Caco-2 (cell line): Measurements from ENCODE around the gene PTPRF. TPM values are rescaled to one million over a fixed set of nuclear protein-coding genes. Genes with fewer than 3 reads are reported as not detected.

Experiments used
- BruUV-seq: library from RNA; stranded (reverse); fragments of 400-500 nt; replicated peaks from 2 replicates; lab custom pipeline; 2021; lab: Mats Ljungman, UMichigan
- CTCF ChIA-PET: fragments of 300-600 bp; sonication (Branson Sonifier 250); formaldehyde crosslinking; loops from one replicate; lab custom pipeline; 2022; ENCODE audit warnings: antibody characterized with exemption; lab: Charles Lee
- POLR2A ChIA-PET: fragments of 300-600 bp; sonication (Branson Sonifier 250); formaldehyde crosslinking; loops from one replicate; lab custom pipeline; 2022; ENCODE audit warnings: antibody characterized with exemption; lab: Charles Lee
- DNase-seq, 2 experiments: peaks; one replicate each; pipeline versions ENCODE4 v3.0.0 to v3.0.0-alpha.2; 2020 to 2022
- H3K27me3 ChIP-seq: replicated peaks from 2 replicates; pipeline ENCODE4 v1.6.0; 2011; ENCODE audit warnings: low read length; ENCODE audit not compliant: control insufficient read depth, insufficient read depth
- H3K36me3 ChIP-seq: 2 replicates; pipeline ENCODE4 v1.5.1; 2011; ENCODE audit warnings: low read length; ENCODE audit not compliant: control insufficient read depth, insufficient read depth
- H3K4me1 ChIP-seq: fragments of 250-450 bp; sonication (Bioruptor Pico); 2 replicates; pipeline ENCODE4 v1.5.1; 2020; ENCODE audit warnings: mild to moderate bottlenecking
- H3K4me3 ChIP-seq: 2 replicates; pipeline ENCODE4 v1.5.1; 2011; ENCODE audit warnings: low read depth, mild to moderate bottlenecking, control low read depth, low read length
- H3K9me3 ChIP-seq: fragments of 250-450 bp; sonication (Bioruptor Pico); 2 replicates; pipeline ENCODE4 v1.5.1; 2020; ENCODE audit warnings: mild to moderate bottlenecking, moderate library complexity
- H3K27ac Mint-ChIP-seq: one replicate; pipeline ENCODE4 v1.8.0; 2022; ENCODE audit warnings: mixed read lengths; ENCODE audit not compliant: unreplicated experiment
- H3K27me3 Mint-ChIP-seq: one replicate; pipeline ENCODE4 v1.8.0; 2022; ENCODE audit warnings: mixed read lengths; ENCODE audit not compliant: insufficient read depth, unreplicated experiment
- H3K36me3 Mint-ChIP-seq: one replicate; pipeline ENCODE4 v1.8.0; 2022; ENCODE audit warnings: mild to moderate bottlenecking, mixed read lengths; ENCODE audit not compliant: insufficient read depth, unreplicated experiment
- H3K4me1 Mint-ChIP-seq: one replicate; pipeline ENCODE4 v1.8.0; 2022; ENCODE audit warnings: low read depth, mixed read lengths; ENCODE audit not compliant: unreplicated experiment
- H3K4me3 Mint-ChIP-seq: one replicate; pipeline ENCODE4 v1.8.0; 2022; ENCODE audit warnings: mild to moderate bottlenecking, moderate library complexity, mixed read lengths; ENCODE audit not compliant: unreplicated experiment
- H3K9me3 Mint-ChIP-seq: one replicate; pipeline ENCODE4 v1.8.0; 2022; ENCODE audit warnings: mixed read lengths; ENCODE audit not compliant: unreplicated experiment
- CTCF ChIP-seq, 2 experiments: fragments of 200-600 bp in 1 of 2; IDR thresholded peaks; 1 replicate in 1 of 2; 2 replicates in 1 of 2; pipeline versions ENCODE4 v1.5.1 to v1.8.0; 2011 to 2022; ENCODE audit warnings: antibody characterized with exemption in 1 of 2, control low read depth in 1 of 2, inconsistent platforms in 1 of 2, low read depth in 1 of 2, low read length in 1 of 2, mild to moderate bottlenecking in 1 of 2, moderate library complexity in 1 of 2; ENCODE audit not compliant: insufficient read depth in 1 of 2, severe bottlenecking in 1 of 2, unreplicated experiment in 1 of 2
- intact Hi-C: fragments of 100-400 bp; cut with micrococcal nuclease; formaldehyde crosslinking; loops from one replicate; pipeline ENCODE4 v1.10.0; 2022; ENCODE audit not compliant: unreplicated experiment
- total RNA-seq: library from RNA; stranded (reverse); gene quantifications from 2 replicates; pipeline ENCODE4 v1.2.3, GENCODE V29; 2022

The PTPRF gene
- total RNA-seq, 1 experiment from 2014 or later = 158 TPM

- no peaks in the 10 kb centered on the region for H3K27me3 ChIP-seq
- no peaks in the 10 kb centered on the region; the same call in 1 of the 2 replicates for H3K36me3 ChIP-seq
- H3K9me3 ChIP-seq = no peaks in the 10 kb centered on the region
- no peak overlapping the region for H3K4me3 Mint-ChIP-seq
- DNase-seq = no peak
- ChIA-PET CTCF (no interaction called here), POLR2A (no interaction called here)
- no peaks in the 10 kb centered on the region for H3K27me3 Mint-ChIP-seq
- intact Hi-C loops = no loop called here
- no peaks in the 10 kb centered on the region for H3K4me1 Mint-ChIP-seq
- peaks cover 13% of the 10 kb centered on the region for H3K36me3 Mint-ChIP-seq
- BruUV-seq = no TSS peak
- H3K4me1 ChIP-seq = no peaks in the 10 kb centered on the region
- H3K27ac Mint-ChIP-seq = no peak overlapping the region
- no peaks in the 10 kb centered on the region for H3K9me3 Mint-ChIP-seq
- no peak overlapping the region for H3K4me3 ChIP-seq
- no peak for TF ChIP-seq CTCF (IDR thresholded peaks at IDR 0.05; ENCODE audit: insufficient read depth in 1 of 2, low read depth in 1 of 2, low read length in 1 of 2, severe bottlenecking in 1 of 2, unreplicated experiment in 1 of 2)
These were observed 41.4 kb downstream of the PTPRF start for GRCh38 chr1:43572084-43572483.

- Mint-ChIP-seq H3K4me1 (no peaks in the 10 kb centered on the region), H3K9me3 (no peaks in the 10 kb centered on the region), H3K27me3 (no peaks in the 10 kb centered on the region), H3K36me3 (peaks cover 13% of the 10 kb centered on the region), H3K4me3 (no peak overlapping the region), H3K27ac (no peak overlapping the region)
- DNase-seq = no peak
- intact Hi-C loops = no loop called here
- Histone ChIP-seq H3K27me3 (no peaks in the 10 kb centered on the region), H3K4me3 (no peak overlapping the region), H3K36me3 (no peaks in the 10 kb centered on the region; the same call in 1 of the 2 replicates), H3K4me1 (no peaks in the 10 kb centered on the region), H3K9me3 (no peaks in the 10 kb centered on the region)
- ChIA-PET POLR2A (no interaction called here), CTCF (interaction anchor here (1.0 kb wide), 1 partner anchor 18 kb away, joined by 6 read pairs; no protein-coding TSS in a partner anchor)
- BruUV-seq = no TSS peak
- no peak for TF ChIP-seq CTCF (IDR thresholded peaks at IDR 0.05; ENCODE audit: insufficient read depth in 1 of 2, low read depth in 1 of 2, low read length in 1 of 2, severe bottlenecking in 1 of 2, unreplicated experiment in 1 of 2)
These were observed 41.9 kb downstream of the PTPRF start for GRCh38 chr1:43572538-43572937.

GRCh38 chr1:43573066-43573800, 42.5 kb downstream of the PTPRF start:
- POLR2A ChIA-PET = no interaction called here
- Histone ChIP-seq H3K4me3 (no peak overlapping the region), H3K27me3 (no peaks in the 10 kb centered on the region), H3K36me3 (no peaks in the 10 kb centered on the region; the same call in 1 of the 2 replicates), H3K4me1 (no peaks in the 10 kb centered on the region), H3K9me3 (no peaks in the 10 kb centered on the region)
- DNase-seq = no peak
- H3K36me3 Mint-ChIP-seq = peaks cover 13% of the 10 kb centered on the region
- H3K27ac Mint-ChIP-seq = no peak overlapping the region
- TF ChIP-seq CTCF (IDR thresholded peaks at IDR 0.05; ENCODE audit: insufficient read depth in 1 of 2, low read depth in 1 of 2, low read length in 1 of 2, severe bottlenecking in 1 of 2, unreplicated experiment in 1 of 2) = no peak
- no TSS peak for BruUV-seq
- no peak overlapping the region for H3K4me3 Mint-ChIP-seq
- no peaks in the 10 kb centered on the region for H3K9me3 Mint-ChIP-seq
- H3K27me3 Mint-ChIP-seq = no peaks in the 10 kb centered on the region
- CTCF ChIA-PET = interaction anchor here (1.0 kb wide), 1 partner anchor 17 kb away, joined by 6 read pairs; no protein-coding TSS in a partner anchor
- no peaks in the 10 kb centered on the region for H3K4me1 Mint-ChIP-seq
- intact Hi-C loops = no loop called here
